ENCODE data around the gene KHSRP. TPM values are rescaled to one million over a fixed set of nuclear protein-coding genes. Genes with fewer than 3 reads are reported as not detected.

Gene KHSRP
- total and polyA plus RNA-seq, 2 of the 4 experiments (the other 2 are of a cell fraction) = 31.9 to 93.7 TPM

- no peak overlapping the region for H2BK120ac ChIP-seq (ENCODE audit: low read depth, low read length)
- H2BK5ac ChIP-seq (ENCODE audit: low read depth, low read length, poor library complexity, severe bottlenecking) = no peak overlapping the region
- H3K14ac ChIP-seq (replicated peaks; ENCODE audit: low read depth, low read length) = no peak overlapping the region
- H3K9ac ChIP-seq (ENCODE audit: low read depth, low read length) = no peak overlapping the region
- H3K36me3 ChIP-seq (ENCODE audit: control insufficient read depth, insufficient read depth, low read length) = no peaks in the 10 kb centered on the region
- H4K5ac ChIP-seq (ENCODE audit: low read depth, low read length) = no peak overlapping the region
- H4K8ac ChIP-seq (ENCODE audit: low read depth in 2 of 2, low read length in 2 of 2) = no peak overlapping the region
- peaks cover 2% of the 10 kb centered on the region; the same call in 1 of the 2 replicates for H3K4me1 ChIP-seq (ENCODE audit: control insufficient read depth, insufficient read depth, low read length)
- dilution Hi-C loops (cut with HindIII; ENCODE audit: low sequenced_read_pairs, unreplicated experiment) = no loop called here
- in situ Hi-C loops (cut with MboI; ENCODE audit: low sequenced_read_pairs) = no loop called here
- DNase-seq = no peak
- peaks cover 3% of the 10 kb centered on the region; the same call in 1 of the 2 replicates for H3K9me3 ChIP-seq (ENCODE audit: control insufficient read depth, insufficient read depth, low read length)
- CTCF ChIA-PET = no interaction called here
- H3K18ac ChIP-seq (ENCODE audit: low read depth, low read length) = no peak overlapping the region
- 93% methylated on average over 3 of the region's 18 CpGs; no CpG with 5 or more reads in 1 of the 2 experiments for WGBS, 2 experiments (ENCODE audit: extremely low coverage in 2 of 2, insufficient read length in 1 of 2)
- no peak overlapping the region for H4K91ac ChIP-seq (ENCODE audit: insufficient read depth, low read depth, low read length)
- peaks cover 8% of the 10 kb centered on the region; the same call in 1 of the 2 replicates for H3K27me3 ChIP-seq (ENCODE audit: control insufficient read depth, insufficient read depth, low read length)
- no peak overlapping the region for H2AK5ac ChIP-seq (ENCODE audit: low read depth, low read length)
- H3K23ac ChIP-seq (ENCODE audit: low read depth, low read length) = no peak overlapping the region
- H3K4ac ChIP-seq (ENCODE audit: low read depth, low read length) = no peak overlapping the region
- no peak overlapping the region for H2AFZ ChIP-seq (replicated peaks; ENCODE audit: low read length, poor library complexity)
- peaks cover 20% of the 10 kb centered on the region for H4K20me1 ChIP-seq (ENCODE audit: insufficient read depth, low read length)
- no peak overlapping the region for H3K56ac ChIP-seq (ENCODE audit: extremely low read depth, insufficient read depth, low read length)
- H3K4me3 ChIP-seq (ENCODE audit: insufficient read depth, low read depth, low read length) = no peak overlapping the region
- POLR2A ChIA-PET (ENCODE audit: unreplicated experiment) = no interaction called here
- H3K9me1 ChIP-seq (ENCODE audit: insufficient read depth, low read length) = peaks cover 3% of the 10 kb centered on the region; the same call in 1 of the 2 replicates
- H3K27ac ChIP-seq (ENCODE audit: insufficient read depth, low read length) = no peak overlapping the region
- no peak overlapping the region for H2AK9ac ChIP-seq (replicated peaks; ENCODE audit: low read depth, low read length, poor library complexity)
- TF ChIP-seq POLR2A (IDR thresholded peaks at IDR 0.05; ENCODE audit: low read depth, low read length) = no peak
- no peak for TF ChIP-seq USF2 (IDR thresholded peaks at IDR 0.05; ENCODE audit: low read depth, low read length)
- no peak for TF ChIP-seq CEBPB (IDR thresholded peaks at IDR 0.05; ENCODE audit: low read depth, low read length)
- no peak for TF ChIP-seq CHD1 (IDR thresholded peaks at IDR 0.05; ENCODE audit: low read depth, low read length)
- intact Hi-C loops (cut with micrococcal nuclease) = no loop called here
- H3K4me2 ChIP-seq (ENCODE audit: low read depth, low read length) = no peak overlapping the region
- no peak for ATAC-seq (ENCODE audit: low read depth)
- peaks cover 0 to 12% of the 10 kb centered on the region in 2 experiments; a peak in 2 of 4 replicates for H3K79me1 ChIP-seq (ENCODE audit: low read depth in 1 of 2, low read length in 2 of 2)
- no peak overlapping the region for H2BK20ac ChIP-seq (ENCODE audit: low read depth, low read length)
- BruUV-seq (replicated peaks) = no TSS peak
- no peak overlapping the region for H2BK15ac ChIP-seq (ENCODE audit: low read depth, low read length)
These were observed 2.5 kb upstream of the KHSRP start for GRCh38 chr19:6427131-6427530.

Data from IMR-90 (cell line).